Stomach (tissue), 9 donors: ENCODE measurements around the gene KLK13. TPM values are rescaled to one million over a fixed set of nuclear protein-coding genes. Genes with fewer than 3 reads are reported as not detected.

Source experiments
- DNase-seq, 2 donors: peaks; one replicate each; pipeline versions ENCODE4 v3.0.0 to v3.0.0-alpha.2; 2013 to 2019
- H3K27ac ChIP-seq, 5 donors: fragments of 200-600 bp in 4 of 5; sonication (generic) in 4 of 5; one replicate each; pipeline ENCODE4 v1.5.1; 2013 to 2019; ENCODE audit warnings: mild to moderate bottlenecking in 1 of 5, moderate library complexity in 1 of 5
- H3K27me3 ChIP-seq, 3 donors: fragments of 200-600 bp; sonication (generic); one replicate each; pipeline ENCODE4 v1.5.1; 2017 to 2019; ENCODE audit warnings: mixed run types in 1 of 3
- H3K36me3 ChIP-seq, 4 donors: fragments of 200-600 bp; sonication (generic); 1 replicate in 3 of 4; 2 replicates in 1 of 4; pipeline ENCODE4 v1.5.1; 2016 to 2019
- H3K4me1 ChIP-seq, 4 donors: fragments of 200-600 bp; sonication (generic); one replicate each; pipeline ENCODE4 v1.5.1; 2016 to 2019
- H3K4me3 ChIP-seq, 4 donors: fragments of 200-600 bp; sonication (generic) in 3 of 4; one replicate each; pipeline ENCODE4 v1.5.1; 2016 to 2019; ENCODE audit warnings: mild to moderate bottlenecking in 1 of 4
- H3K9me3 ChIP-seq, 4 donors: fragments of 200-600 bp; sonication (generic); one replicate each; pipeline ENCODE4 v1.5.1; 2016 to 2019
- EP300 ChIP-seq: sonication (generic); formaldehyde crosslinking; IDR thresholded peaks from one replicate; pipeline ENCODE4 v1.6.1; 2017; ENCODE audit warnings: antibody characterized with exemption
- POLR2A ChIP-seq, 4 donors: fragments of 450-650 bp; IDR thresholded peaks; one replicate each; pipeline ENCODE4 v1.6.1; 2016; ENCODE audit warnings: antibody characterized with exemption in 4 of 4, control low read depth in 2 of 4, mild to moderate bottlenecking in 1 of 4, moderate library complexity in 1 of 4
- POLR2AphosphoS5 ChIP-seq, 3 donors: sonication (generic); formaldehyde crosslinking; IDR thresholded peaks; one replicate each; pipeline ENCODE4 v1.6.1; 2016; ENCODE audit warnings: antibody characterized with exemption in 3 of 3
- WGBS, 5 donors: extraction: QIAGEN DNeasy Blood & Tissue Kit in 3 of 5; methylation state at CpG; one replicate each; pipeline versions ENCODE4 v1.1.5 to v1.1.7; 2013 to 2018; 5-methylcytosine and 5-hydroxymethylcytosine counted together
- intact Hi-C: fragments of 100-400 bp; cut with DNase I; formaldehyde crosslinking; loops from one replicate; pipeline ENCODE4 v1.15.1; 2023; ENCODE audit warnings: low total_unique reads
- polyA plus RNA-seq, 3 donors: library from polyadenylated mRNA; stranded (reverse); fragments of 200-250 nt; gene quantifications; one replicate each; pipeline ENCODE4 v1.2.3, GENCODE V29; 2013
- total RNA-seq, 5 donors: library from RNA; depleted of rRNA; stranded (reverse); fragments of >200 nt; gene quantifications; one replicate each; pipeline versions ENCODE4 v1.1.0 to v1.2.3, GENCODE V29; 2014 to 2016
- TF ChIP-seq, protein P1 (sequence below), 7 experiments: fragments of 450-650 bp in 4 of 7; fragments of 200-600 bp in 3 of 7; sonication (generic) in 3 of 7; IDR thresholded peaks; one replicate each; pipeline ENCODE4 v1.5.1; 2016 to 2019; ENCODE audit warnings: antibody characterized with exemption in 7 of 7, control low read depth in 2 of 7, mild to moderate bottlenecking in 1 of 7
- donor health status: healthy with polysubstance abuse.
- donor health status: Bipolar disorder and iron deficiency.
- donor health status: healthy.

The KLK13 gene
- total and polyA plus RNA-seq, 8 donors: 3.2 to 82.1 (median 9.7) TPM; not detected in 4

DNA sequence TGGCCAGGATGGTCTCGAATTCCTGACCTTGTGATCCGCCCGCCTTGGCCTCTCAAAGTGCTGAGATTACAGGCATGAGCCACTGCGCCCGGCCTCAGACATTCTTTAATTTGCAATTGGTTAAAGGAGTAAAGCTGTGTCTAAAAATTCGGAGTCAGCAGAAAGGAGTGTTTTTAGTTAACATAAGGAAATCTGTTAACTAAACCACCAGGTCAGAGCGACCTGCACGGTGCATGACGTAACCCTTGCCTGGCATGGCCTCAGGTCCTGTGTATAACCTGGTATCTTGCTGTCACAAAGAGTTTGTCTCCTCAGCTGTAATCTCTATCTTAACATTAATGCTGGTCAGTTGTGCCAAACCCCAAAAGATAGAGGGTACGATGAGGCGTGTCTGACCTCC, 20.6 kb downstream of the KLK13 start:
- 83 to 86% (median 84%) methylated on average over 11 of the region's 11 CpGs for WGBS, 5 donors
- intact Hi-C loops: no loop called here
- H3K4me1 ChIP-seq: peaks cover 0 to 10% (median 0%) of the 10 kb centered on the region in 4 donors

DNA sequence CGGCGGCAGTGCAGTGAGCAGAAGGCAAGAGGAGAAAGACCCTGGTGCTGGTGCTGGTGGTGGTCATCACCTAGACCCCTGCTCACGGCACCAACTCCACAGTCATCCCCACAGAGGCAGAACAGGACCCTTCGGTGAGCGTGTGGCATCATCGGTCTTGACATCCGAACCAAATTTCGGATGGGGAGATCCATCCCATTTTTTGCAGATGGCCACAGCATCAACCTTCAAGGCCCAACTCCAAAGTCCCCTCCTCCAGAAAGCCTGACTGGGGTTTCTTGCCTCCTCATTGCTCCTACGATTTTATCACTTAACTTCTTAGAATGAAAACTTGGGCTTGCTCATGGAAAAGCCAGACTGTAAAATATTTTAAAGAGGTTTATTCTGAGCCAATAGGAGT, 21.4 kb downstream of the KLK13 start:
- peaks cover 0 to 10% (median 0%) of the 10 kb centered on the region in 4 donors for H3K4me1 ChIP-seq
- TF ChIP-seq POLR2A (IDR thresholded peaks at IDR 0.05) (no peak), EP300 (no peak), POLR2AphosphoS5 (IDR thresholded peaks at IDR 0.05) (no peak)
- TF ChIP-seq, protein P1, sequence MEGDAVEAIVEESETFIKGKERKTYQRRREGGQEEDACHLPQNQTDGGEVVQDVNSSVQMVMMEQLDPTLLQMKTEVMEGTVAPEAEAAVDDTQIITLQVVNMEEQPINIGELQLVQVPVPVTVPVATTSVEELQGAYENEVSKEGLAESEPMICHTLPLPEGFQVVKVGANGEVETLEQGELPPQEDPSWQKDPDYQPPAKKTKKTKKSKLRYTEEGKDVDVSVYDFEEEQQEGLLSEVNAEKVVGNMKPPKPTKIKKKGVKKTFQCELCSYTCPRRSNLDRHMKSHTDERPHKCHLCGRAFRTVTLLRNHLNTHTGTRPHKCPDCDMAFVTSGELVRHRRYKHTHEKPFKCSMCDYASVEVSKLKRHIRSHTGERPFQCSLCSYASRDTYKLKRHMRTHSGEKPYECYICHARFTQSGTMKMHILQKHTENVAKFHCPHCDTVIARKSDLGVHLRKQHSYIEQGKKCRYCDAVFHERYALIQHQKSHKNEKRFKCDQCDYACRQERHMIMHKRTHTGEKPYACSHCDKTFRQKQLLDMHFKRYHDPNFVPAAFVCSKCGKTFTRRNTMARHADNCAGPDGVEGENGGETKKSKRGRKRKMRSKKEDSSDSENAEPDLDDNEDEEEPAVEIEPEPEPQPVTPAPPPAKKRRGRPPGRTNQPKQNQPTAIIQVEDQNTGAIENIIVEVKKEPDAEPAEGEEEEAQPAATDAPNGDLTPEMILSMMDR (IDR thresholded peaks at IDR 0.05): no peak
- no peaks in the 10 kb centered on the region for H3K36me3 ChIP-seq
- intact Hi-C loops: no loop called here
- no peak overlapping the region for H3K4me3 ChIP-seq
- H3K27ac ChIP-seq: no peak overlapping the region
- H3K27me3 ChIP-seq: no peaks in the 10 kb centered on the region
- WGBS, 5 donors: 81 to 85% (median 83%) methylated on average over 9 of the region's 9 CpGs
- no peaks in the 10 kb centered on the region for H3K9me3 ChIP-seq
- DNase-seq: no peak

More for the DNA sequence above, 20.6 kb downstream of the KLK13 start:
- Histone ChIP-seq H3K4me3 (no peak overlapping the region), H3K9me3 (no peaks in the 10 kb centered on the region), H3K27ac (no peak overlapping the region), H3K36me3 (no peaks in the 10 kb centered on the region), H3K27me3 (peaks cover 0 to 5% (median 0%) of the 10 kb centered on the region in 3 donors)
- TF ChIP-seq POLR2A (IDR thresholded peaks at IDR 0.05): no peak
- TF ChIP-seq POLR2AphosphoS5 (IDR thresholded peaks at IDR 0.05): no peak
- TF ChIP-seq, protein P1 (IDR thresholded peaks at IDR 0.05): no peak
- TF ChIP-seq EP300: no peak
- DNase-seq: no peak

DNA sequence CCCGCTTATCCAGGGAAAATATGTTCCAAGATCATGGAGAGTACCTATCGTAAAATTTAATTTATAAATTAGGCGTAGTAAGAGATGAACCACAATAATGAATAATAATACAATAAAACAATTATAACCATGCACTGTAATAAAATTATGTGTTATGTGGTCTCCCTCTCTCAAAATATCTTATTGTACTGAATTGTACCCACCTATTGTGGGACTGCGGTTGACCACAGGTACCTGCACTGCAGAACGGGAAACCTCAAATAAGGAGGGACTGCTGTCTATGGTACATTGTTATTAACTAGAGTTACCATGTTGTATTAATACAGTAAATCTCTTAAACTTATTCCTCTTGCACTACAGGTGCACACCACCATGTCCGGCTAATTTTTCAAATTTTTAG, 24.7 kb downstream of the KLK13 start:
- Histone ChIP-seq H3K36me3 (no peaks in the 10 kb centered on the region), H3K27ac (no peak overlapping the region), H3K27me3 (peaks cover 0 to 1% (median 0%) of the 10 kb centered on the region in 3 donors), H3K4me1 (no peaks in the 10 kb centered on the region), H3K4me3 (no peak overlapping the region), H3K9me3 (no peaks in the 10 kb centered on the region)
- intact Hi-C loops: no loop called here
- DNase-seq: no peak
- WGBS, 5 donors: 90 to 95% (median 94%) methylated on average over 6 of the region's 6 CpGs
- TF ChIP-seq, protein P1 (IDR thresholded peaks at IDR 0.05): no peak
- no peak for TF ChIP-seq POLR2AphosphoS5 (IDR thresholded peaks at IDR 0.05)
- no peak for TF ChIP-seq POLR2A (IDR thresholded peaks at IDR 0.05)
- no peak for TF ChIP-seq EP300

DNA sequence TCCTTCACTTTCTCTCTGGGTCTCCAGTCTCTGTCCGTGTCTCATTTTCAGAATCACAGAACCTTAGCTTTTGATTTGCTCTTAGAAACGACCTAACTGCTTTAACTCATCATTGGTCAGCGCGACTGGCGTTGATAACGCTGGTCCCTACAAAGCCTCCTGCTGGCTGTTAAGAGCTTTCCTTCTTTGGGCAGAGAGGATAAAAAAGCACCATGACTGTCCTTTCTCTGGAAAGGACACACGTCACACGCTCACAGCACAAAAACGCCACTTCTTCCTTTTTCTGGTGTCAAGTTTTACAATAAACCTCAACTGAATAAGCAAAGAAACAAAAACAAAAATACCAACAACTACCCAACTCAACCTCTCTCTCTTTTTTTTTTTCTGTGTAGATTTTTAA, 28.4 kb downstream of the KLK13 start:
- 35 to 61% (median 52%) methylated on average over 9 of the region's 9 CpGs for WGBS, 5 donors
- peaks cover 0 to 26% (median 0%) of the 10 kb centered on the region in 3 donors for H3K27me3 ChIP-seq
- no peaks in the 10 kb centered on the region for H3K36me3 ChIP-seq
- intact Hi-C loops: no loop called here
- no peaks in the 10 kb centered on the region for H3K4me1 ChIP-seq
- no peak for DNase-seq
- no peak overlapping the region for H3K27ac ChIP-seq
- H3K4me3 ChIP-seq: no peak overlapping the region
- H3K9me3 ChIP-seq: no peaks in the 10 kb centered on the region
- TF ChIP-seq EP300 (no peak), POLR2A (IDR thresholded peaks at IDR 0.05) (no peak), POLR2AphosphoS5 (IDR thresholded peaks at IDR 0.05) (no peak)
- TF ChIP-seq, protein P1 (IDR thresholded peaks at IDR 0.05): no peak
